ENCODE results near the gene NR2F6. TPM values are rescaled to one million over a fixed set of nuclear protein-coding genes. Genes with fewer than 3 reads are reported as not detected.

Gene NR2F6
- total RNA-seq, 1 donor from 2014 or later: 72.8 TPM

DNA sequence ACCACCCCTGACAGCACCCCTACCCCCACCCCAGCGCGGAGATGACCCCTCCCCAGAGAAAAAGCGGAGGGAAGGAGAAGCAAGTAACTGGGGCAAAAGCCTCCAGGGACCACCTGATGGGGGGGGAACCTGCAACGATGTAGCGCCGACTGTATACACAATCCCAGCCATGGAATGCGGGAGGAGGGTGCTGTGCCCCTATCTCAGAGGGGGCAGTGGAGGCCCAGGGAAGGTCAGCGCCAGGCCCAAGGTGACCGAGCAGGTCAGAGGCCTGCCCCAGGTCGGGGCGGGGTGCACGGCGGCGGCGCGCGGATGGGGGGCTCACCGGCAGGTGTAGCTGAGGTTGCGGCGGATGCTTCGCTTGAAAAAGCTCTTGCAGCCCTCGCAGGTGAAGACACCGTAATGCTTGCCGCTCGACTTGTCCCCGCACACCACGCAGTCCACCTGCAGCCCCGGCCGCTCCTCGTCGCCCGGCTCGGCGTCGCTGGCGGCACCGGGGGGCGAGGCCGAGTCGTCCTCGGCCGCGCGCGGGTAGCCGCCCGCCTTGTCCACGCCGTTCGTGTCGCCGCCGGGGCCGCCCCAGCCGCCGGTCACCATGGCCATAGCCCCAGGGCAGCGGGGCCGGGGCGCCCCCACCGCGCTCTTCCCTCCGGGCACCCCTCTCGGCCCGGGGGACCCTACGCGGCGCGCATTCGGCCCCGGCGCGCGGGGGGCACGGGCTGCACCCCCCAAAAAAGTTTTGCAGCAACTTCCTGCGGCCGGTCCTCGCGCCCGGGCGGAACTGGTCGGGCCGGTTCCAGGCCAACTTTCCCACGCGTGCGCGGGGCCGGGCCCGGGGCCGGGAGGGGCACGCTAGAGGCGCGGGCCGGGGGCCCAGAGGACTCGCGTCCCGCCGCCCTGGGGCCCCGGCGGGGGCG, 843 bp downstream of the NR2F6 start:
- H3K27me3 ChIP-seq (ENCODE audit: insufficient read depth, low read length): no peaks in the 10 kb centered on the region
- TF ChIP-seq, protein P1, sequence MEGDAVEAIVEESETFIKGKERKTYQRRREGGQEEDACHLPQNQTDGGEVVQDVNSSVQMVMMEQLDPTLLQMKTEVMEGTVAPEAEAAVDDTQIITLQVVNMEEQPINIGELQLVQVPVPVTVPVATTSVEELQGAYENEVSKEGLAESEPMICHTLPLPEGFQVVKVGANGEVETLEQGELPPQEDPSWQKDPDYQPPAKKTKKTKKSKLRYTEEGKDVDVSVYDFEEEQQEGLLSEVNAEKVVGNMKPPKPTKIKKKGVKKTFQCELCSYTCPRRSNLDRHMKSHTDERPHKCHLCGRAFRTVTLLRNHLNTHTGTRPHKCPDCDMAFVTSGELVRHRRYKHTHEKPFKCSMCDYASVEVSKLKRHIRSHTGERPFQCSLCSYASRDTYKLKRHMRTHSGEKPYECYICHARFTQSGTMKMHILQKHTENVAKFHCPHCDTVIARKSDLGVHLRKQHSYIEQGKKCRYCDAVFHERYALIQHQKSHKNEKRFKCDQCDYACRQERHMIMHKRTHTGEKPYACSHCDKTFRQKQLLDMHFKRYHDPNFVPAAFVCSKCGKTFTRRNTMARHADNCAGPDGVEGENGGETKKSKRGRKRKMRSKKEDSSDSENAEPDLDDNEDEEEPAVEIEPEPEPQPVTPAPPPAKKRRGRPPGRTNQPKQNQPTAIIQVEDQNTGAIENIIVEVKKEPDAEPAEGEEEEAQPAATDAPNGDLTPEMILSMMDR (IDR thresholded peaks at IDR 0.05; ENCODE audit: insufficient read depth, low read depth, low read length): no peak
- TF ChIP-seq EZH2 (IDR thresholded peaks at IDR 0.05; ENCODE audit: insufficient read depth, low read length): no peak
- Mint-ChIP-seq H3K4me3 (ENCODE audit: unreplicated experiment) (peak overlapping the region; percentile 95), H3K4me1 (ENCODE audit: low read depth, unreplicated experiment) (peaks cover 24% of the 10 kb centered on the region), H3K36me3 (ENCODE audit: low read depth, unreplicated experiment) (peaks cover 7% of the 10 kb centered on the region), H3K27ac (ENCODE audit: unreplicated experiment) (no peak overlapping the region), H3K27me3 (ENCODE audit: low read depth, unreplicated experiment) (no peaks in the 10 kb centered on the region), H3K9me3 (ENCODE audit: unreplicated experiment) (no peaks in the 10 kb centered on the region)
- peak overlapping the region; percentile 96 for H3K4me2 ChIP-seq (ENCODE audit: low read length)
- H3K79me2 ChIP-seq (ENCODE audit: insufficient read depth, low read length): peaks cover 32% of the 10 kb centered on the region
- peaks cover 19% of the 10 kb centered on the region for H3K4me1 ChIP-seq (ENCODE audit: insufficient read depth, low read length)
- no peak overlapping the region for H3K27ac ChIP-seq (ENCODE audit: low read depth, low read length)
- no peak for DNase-seq (ENCODE audit: low read depth)
- peaks cover 29% of the 10 kb centered on the region for H4K20me1 ChIP-seq (ENCODE audit: insufficient read depth, low read length)
- H3K36me3 ChIP-seq (ENCODE audit: insufficient read depth, low read length): no peaks in the 10 kb centered on the region
- H3K4me3 ChIP-seq (ENCODE audit: insufficient read depth, low read depth, low read length): peak overlapping the region; percentile 74
- no peaks in the 10 kb centered on the region for H3K9me3 ChIP-seq (ENCODE audit: insufficient read depth, low read depth, low read length)
- peak overlapping the region; percentile 79 for H3K9ac ChIP-seq (ENCODE audit: low read length)
- peak overlapping the region; percentile 34 for H2AFZ ChIP-seq (ENCODE audit: low read depth, low read length)
- no peak for FAIRE-seq

DNA sequence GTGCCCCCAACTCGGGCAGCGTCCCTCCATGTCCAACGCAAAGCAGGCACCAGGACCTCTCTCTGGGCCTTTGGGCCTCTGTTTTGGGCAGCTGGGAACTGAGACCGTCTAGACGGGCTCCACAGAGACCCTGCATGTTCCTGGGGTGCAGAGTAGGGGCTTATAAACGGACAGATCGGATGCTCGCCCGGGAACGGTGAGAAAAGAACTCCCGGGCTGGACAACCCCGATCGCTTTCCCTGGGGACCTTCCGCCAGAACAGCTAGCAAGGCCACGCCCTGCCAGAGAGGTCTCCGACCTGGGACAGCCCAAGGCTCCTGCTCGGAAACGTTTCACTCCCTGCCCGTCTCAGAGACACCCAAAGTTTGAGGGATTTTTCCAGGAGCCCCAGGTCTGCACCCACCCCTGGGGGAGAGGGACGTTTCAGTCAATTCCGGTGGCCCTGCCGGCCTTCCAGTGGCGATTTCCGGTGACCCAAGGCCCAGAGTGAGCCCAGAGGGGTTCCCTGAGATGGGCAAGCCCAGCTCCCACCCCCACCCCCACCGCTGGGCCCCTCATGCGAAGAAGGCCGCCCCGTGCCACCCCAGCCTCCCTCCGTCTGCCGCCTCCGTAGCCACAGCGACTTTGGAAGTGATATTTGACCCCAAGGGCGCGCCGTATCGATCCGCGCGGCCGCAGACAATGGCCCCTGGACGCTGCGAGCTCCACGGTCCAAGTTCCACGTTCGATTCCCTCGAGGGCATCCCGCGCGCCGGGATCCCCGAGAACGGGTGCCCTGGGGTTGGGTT, 1.7 kb downstream of the NR2F6 start:
- H3K4me3 Mint-ChIP-seq (ENCODE audit: unreplicated experiment): peak overlapping the region; percentile 95
- peak overlapping the region; percentile 79 for H3K9ac ChIP-seq (ENCODE audit: low read length)
- peak overlapping the region; percentile 62 for H3K27ac Mint-ChIP-seq (ENCODE audit: unreplicated experiment)
- no peak overlapping the region for H3K27ac ChIP-seq (ENCODE audit: low read depth, low read length)
- H3K4me3 ChIP-seq (ENCODE audit: insufficient read depth, low read depth, low read length): peak overlapping the region; percentile 74
- H3K4me1 Mint-ChIP-seq (ENCODE audit: low read depth, unreplicated experiment): peaks cover 18% of the 10 kb centered on the region
- TF ChIP-seq EZH2 (IDR thresholded peaks at IDR 0.05; ENCODE audit: insufficient read depth, low read length): no peak
- TF ChIP-seq, protein P1 (IDR thresholded peaks at IDR 0.05; ENCODE audit: insufficient read depth, low read depth, low read length): no peak
- H3K9me3 Mint-ChIP-seq (ENCODE audit: unreplicated experiment): no peaks in the 10 kb centered on the region
- no peaks in the 10 kb centered on the region for H3K27me3 Mint-ChIP-seq (ENCODE audit: low read depth, unreplicated experiment)
- H3K9me3 ChIP-seq (ENCODE audit: insufficient read depth, low read depth, low read length): no peaks in the 10 kb centered on the region
- no peaks in the 10 kb centered on the region for H3K36me3 ChIP-seq (ENCODE audit: insufficient read depth, low read length)
- H3K79me2 ChIP-seq (ENCODE audit: insufficient read depth, low read length): peaks cover 32% of the 10 kb centered on the region
- H4K20me1 ChIP-seq (ENCODE audit: insufficient read depth, low read length): peaks cover 29% of the 10 kb centered on the region
- no peak for FAIRE-seq
- peak overlapping the region; percentile 71 for H2AFZ ChIP-seq (ENCODE audit: low read depth, low read length)
- no peak for DNase-seq (ENCODE audit: low read depth)
- H3K4me1 ChIP-seq (ENCODE audit: insufficient read depth, low read length): peaks cover 19% of the 10 kb centered on the region
- H3K27me3 ChIP-seq (ENCODE audit: insufficient read depth, low read length): no peaks in the 10 kb centered on the region
- peaks cover 9% of the 10 kb centered on the region for H3K36me3 Mint-ChIP-seq (ENCODE audit: low read depth, unreplicated experiment)
- H3K4me2 ChIP-seq (ENCODE audit: low read length): peak overlapping the region; percentile 96

Measured in astrocyte (in vitro differentiated cells and primary cell).